DOHH2 (cell line): ENCODE data around the gene SPOCK3.

Experiments
- H3F3A ChIP-seq: fragments of 200-600 bp; sonication (generic), shearing (Covaris generic); 2 replicates; pipeline ENCODE4 v1.6.0; 2016; ENCODE audit warnings: antibody characterized with exemption, mild to moderate bottlenecking; ENCODE audit not compliant: control insufficient read depth, insufficient read depth
- H3K27ac ChIP-seq: fragments of 200-600 bp; sonication (generic); 2 replicates; pipeline ENCODE4 v1.5.1; 2014; ENCODE audit warnings: low read depth, mild to moderate bottlenecking, low read length, moderate library complexity
- H3K27me3 ChIP-seq: fragments of 200-600 bp; sonication (generic); 2 replicates; pipeline ENCODE4 v1.6.1; 2014; ENCODE audit warnings: mild to moderate bottlenecking, low read length, mixed read lengths; ENCODE audit not compliant: control insufficient read depth
- H3K36me3 ChIP-seq: fragments of 200-600 bp; sonication (generic); 2 replicates; pipeline ENCODE4 v1.6.1; 2014; ENCODE audit warnings: mild to moderate bottlenecking, low read length, moderate library complexity, mixed read lengths; ENCODE audit not compliant: control insufficient read depth
- H3K4me1 ChIP-seq: fragments of 200-600 bp; sonication (generic); 2 replicates; pipeline ENCODE4 v1.6.1; 2014; ENCODE audit warnings: mild to moderate bottlenecking, low read length, mixed read lengths; ENCODE audit not compliant: control insufficient read depth
- H3K4me2 ChIP-seq: fragments of 200-600 bp; sonication (generic); 2 replicates; pipeline ENCODE4 v1.6.0; 2014; ENCODE audit warnings: mild to moderate bottlenecking, low read length, moderate library complexity
- H3K4me3 ChIP-seq: fragments of 200-600 bp; sonication (generic); 2 replicates; pipeline ENCODE4 v1.5.1; 2014; ENCODE audit warnings: mild to moderate bottlenecking, low read length, mixed read lengths
- H3K79me2 ChIP-seq: fragments of 200-600 bp; sonication (generic); 2 replicates; pipeline ENCODE4 v1.6.1; 2014; ENCODE audit warnings: mild to moderate bottlenecking, low read length, mixed read lengths; ENCODE audit not compliant: control insufficient read depth
- H3K9me2 ChIP-seq: fragments of 200-600 bp; sonication (generic); replicated peaks from 2 replicates; pipeline ENCODE4 v1.6.1; 2014; ENCODE audit warnings: mild to moderate bottlenecking, low read length, mixed read lengths; ENCODE audit not compliant: control insufficient read depth
- H3K9me3 ChIP-seq: fragments of 200-600 bp; sonication (generic); 2 replicates; pipeline ENCODE4 v1.6.1; 2014; ENCODE audit warnings: antibody characterized with exemption, low read length, mixed read lengths; ENCODE audit not compliant: control insufficient read depth, insufficient read depth
- H4K20me1 ChIP-seq: fragments of 200-600 bp; sonication (generic); 2 replicates; pipeline ENCODE4 v1.6.0; 2014; ENCODE audit warnings: low read depth, mild to moderate bottlenecking, antibody characterized with exemption, low read length, moderate library complexity; ENCODE audit not compliant: control insufficient read depth, insufficient read depth
- EZH2phosphoT487 ChIP-seq: fragments of 200-600 bp; sonication (generic); IDR thresholded peaks from 2 replicates; pipeline ENCODE4 v1.6.1; 2017; ENCODE audit warnings: borderline replicate concordance, mild to moderate bottlenecking, antibody characterized with exemption, low read length, moderate library complexity, mixed read lengths
- TF ChIP-seq, protein P1 (sequence below): fragments of 200-600 bp; sonication (generic); IDR thresholded peaks from one replicate; pipeline ENCODE4 v1.5.1; 2014; ENCODE audit warnings: antibody characterized with exemption, mild to moderate bottlenecking, low read depth, low read length; ENCODE audit not compliant: poor library complexity, severe bottlenecking

The SPOCK3 gene

DNA sequence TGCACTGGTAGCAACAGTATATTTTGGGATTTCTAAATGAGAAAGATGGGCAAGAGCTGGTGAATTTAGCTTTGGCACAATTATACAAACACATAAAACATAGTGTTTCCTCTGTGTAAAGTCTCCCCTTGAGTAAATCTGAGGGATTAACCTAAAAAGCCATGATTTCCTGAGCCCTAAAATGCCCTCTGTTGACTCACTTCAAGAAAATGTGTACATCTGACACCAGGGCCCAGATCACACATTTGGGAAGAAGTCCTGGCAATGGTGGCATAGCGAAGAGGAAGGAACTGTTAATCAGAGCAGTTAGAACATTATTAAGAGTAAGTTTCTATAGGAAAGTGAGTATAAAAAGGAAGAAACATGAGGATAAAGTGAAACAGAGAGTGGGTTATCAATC, 338.5 kb downstream of the SPOCK3 start:
- TF ChIP-seq, protein P1, sequence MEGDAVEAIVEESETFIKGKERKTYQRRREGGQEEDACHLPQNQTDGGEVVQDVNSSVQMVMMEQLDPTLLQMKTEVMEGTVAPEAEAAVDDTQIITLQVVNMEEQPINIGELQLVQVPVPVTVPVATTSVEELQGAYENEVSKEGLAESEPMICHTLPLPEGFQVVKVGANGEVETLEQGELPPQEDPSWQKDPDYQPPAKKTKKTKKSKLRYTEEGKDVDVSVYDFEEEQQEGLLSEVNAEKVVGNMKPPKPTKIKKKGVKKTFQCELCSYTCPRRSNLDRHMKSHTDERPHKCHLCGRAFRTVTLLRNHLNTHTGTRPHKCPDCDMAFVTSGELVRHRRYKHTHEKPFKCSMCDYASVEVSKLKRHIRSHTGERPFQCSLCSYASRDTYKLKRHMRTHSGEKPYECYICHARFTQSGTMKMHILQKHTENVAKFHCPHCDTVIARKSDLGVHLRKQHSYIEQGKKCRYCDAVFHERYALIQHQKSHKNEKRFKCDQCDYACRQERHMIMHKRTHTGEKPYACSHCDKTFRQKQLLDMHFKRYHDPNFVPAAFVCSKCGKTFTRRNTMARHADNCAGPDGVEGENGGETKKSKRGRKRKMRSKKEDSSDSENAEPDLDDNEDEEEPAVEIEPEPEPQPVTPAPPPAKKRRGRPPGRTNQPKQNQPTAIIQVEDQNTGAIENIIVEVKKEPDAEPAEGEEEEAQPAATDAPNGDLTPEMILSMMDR: no peak
- TF ChIP-seq EZH2phosphoT487: no peak

DNA sequence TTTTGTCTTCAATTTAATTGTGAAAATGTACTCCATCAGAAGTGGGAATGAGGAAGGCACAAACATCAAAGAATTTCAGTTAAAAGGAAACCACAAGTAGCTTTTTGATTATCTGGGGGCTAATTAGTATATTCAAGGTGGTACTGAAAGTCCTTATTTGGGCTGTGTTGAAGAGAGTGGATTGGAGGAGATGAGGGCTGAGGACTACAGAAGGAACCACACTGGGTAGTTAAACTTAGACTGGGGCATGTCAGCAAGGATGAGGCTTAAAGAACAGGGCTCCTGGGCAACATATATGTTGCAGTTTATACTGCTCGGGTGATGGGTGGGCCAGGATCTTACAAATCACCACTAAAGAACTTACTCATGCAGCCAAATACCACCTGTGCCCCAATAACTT, 346.8 kb downstream of the SPOCK3 start:
- no peaks in the 10 kb centered on the region for H3F3A ChIP-seq
- H3K27me3 ChIP-seq: no peaks in the 10 kb centered on the region
- H3K4me3 ChIP-seq: no peak overlapping the region
- H3K79me2 ChIP-seq: no peaks in the 10 kb centered on the region
- H3K4me1 ChIP-seq: no peaks in the 10 kb centered on the region
- H3K9me3 ChIP-seq: no peaks in the 10 kb centered on the region
- H3K27ac ChIP-seq: no peak overlapping the region
- no peaks in the 10 kb centered on the region for H4K20me1 ChIP-seq
- no peaks in the 10 kb centered on the region for H3K9me2 ChIP-seq
- TF ChIP-seq EZH2phosphoT487: no peak
- TF ChIP-seq, protein P1: no peak
- no peaks in the 10 kb centered on the region for H3K36me3 ChIP-seq
- H3K4me2 ChIP-seq: no peak overlapping the region

More for the DNA sequence above, 338.5 kb downstream of the SPOCK3 start:
- H3K27me3 ChIP-seq: no peaks in the 10 kb centered on the region
- H3K4me3 ChIP-seq: no peak overlapping the region
- no peak overlapping the region for H3K27ac ChIP-seq
- H3K9me3 ChIP-seq: no peaks in the 10 kb centered on the region
- H3F3A ChIP-seq: no peaks in the 10 kb centered on the region
- H3K36me3 ChIP-seq: no peaks in the 10 kb centered on the region
- H3K4me1 ChIP-seq: no peaks in the 10 kb centered on the region
- H4K20me1 ChIP-seq: no peaks in the 10 kb centered on the region
- no peak overlapping the region for H3K4me2 ChIP-seq
- H3K79me2 ChIP-seq: no peaks in the 10 kb centered on the region
- no peaks in the 10 kb centered on the region for H3K9me2 ChIP-seq

DNA sequence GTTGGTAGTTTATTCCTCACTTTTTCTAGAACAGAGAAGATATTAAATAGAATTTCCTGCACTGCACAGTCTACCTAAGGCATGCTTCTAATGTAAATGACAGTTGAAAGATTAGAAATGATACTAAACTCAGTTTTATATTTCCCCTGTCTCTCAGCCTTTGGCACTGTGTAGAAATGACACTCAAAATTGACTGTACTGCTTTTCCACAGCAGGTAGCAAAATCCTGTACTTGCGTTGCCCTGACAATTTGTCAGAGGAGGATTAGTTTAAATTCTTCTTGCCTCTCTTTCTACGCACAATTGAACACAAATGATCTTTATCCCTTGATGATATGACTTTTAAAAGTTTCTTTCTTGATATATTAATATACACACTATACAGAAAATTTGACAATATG, 347.6 kb downstream of the SPOCK3 start:
- Histone ChIP-seq H3K36me3 (no peaks in the 10 kb centered on the region), H3K27ac (no peak overlapping the region), H3K79me2 (no peaks in the 10 kb centered on the region), H3K4me1 (no peaks in the 10 kb centered on the region), H3K9me3 (no peaks in the 10 kb centered on the region), H4K20me1 (no peaks in the 10 kb centered on the region), H3K27me3 (no peaks in the 10 kb centered on the region), H3K4me3 (no peak overlapping the region), H3K9me2 (no peaks in the 10 kb centered on the region), H3K4me2 (no peak overlapping the region), H3F3A (no peaks in the 10 kb centered on the region)
- TF ChIP-seq, protein P1: no peak
- no peak for TF ChIP-seq EZH2phosphoT487

DNA sequence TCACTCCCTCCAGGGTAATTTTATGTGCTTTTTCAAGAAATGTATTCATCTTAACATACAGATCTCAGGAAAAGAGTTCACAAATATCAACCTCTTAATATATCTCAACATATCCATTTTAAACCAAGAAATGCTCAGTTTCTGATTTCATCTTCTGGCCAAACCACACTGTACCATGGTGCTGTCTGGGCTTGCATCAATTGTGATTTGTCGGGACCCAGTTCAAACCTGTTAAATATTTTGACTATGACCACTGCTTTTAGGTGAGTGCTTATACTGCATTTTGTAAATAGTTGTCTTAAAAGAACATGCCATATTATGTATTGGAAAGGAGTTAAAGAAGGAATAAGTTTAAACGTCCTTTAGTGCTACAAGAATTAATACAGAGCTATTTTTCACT, 352.1 kb downstream of the SPOCK3 start:
- Histone ChIP-seq H3K9me2 (no peaks in the 10 kb centered on the region), H3K27me3 (no peaks in the 10 kb centered on the region), H3K4me3 (no peak overlapping the region), H3K36me3 (no peaks in the 10 kb centered on the region), H3K27ac (no peak overlapping the region), H3K4me1 (no peaks in the 10 kb centered on the region), H3K79me2 (no peaks in the 10 kb centered on the region), H4K20me1 (no peaks in the 10 kb centered on the region), H3F3A (no peaks in the 10 kb centered on the region), H3K9me3 (no peaks in the 10 kb centered on the region), H3K4me2 (no peak overlapping the region)
- TF ChIP-seq, protein P1: no peak
- TF ChIP-seq EZH2phosphoT487: no peak
